ENCODE results near the gene RSPH4A.

DNA sequence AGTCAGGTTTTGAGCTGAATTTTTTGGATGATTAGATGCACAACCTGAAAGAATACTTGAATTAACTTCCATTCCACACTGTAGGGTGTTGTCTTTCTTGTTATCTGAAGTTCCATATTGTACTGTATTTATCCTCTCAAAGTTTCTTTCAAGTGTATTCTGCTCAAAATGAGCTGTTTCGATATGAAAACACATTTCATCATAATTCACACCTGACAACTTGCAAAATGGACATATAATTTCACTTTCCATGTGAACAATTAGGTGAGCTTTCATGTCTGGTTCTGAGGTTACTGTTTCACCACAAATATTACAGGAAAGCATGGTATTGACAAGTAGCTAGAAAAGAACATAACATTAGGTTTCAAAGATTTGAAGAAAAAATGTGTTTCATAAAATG, 50.6 kb downstream of the RSPH4A start:
- TF ChIP-seq EP300 (IDR thresholded peaks at IDR 0.05) = no peak
- TF ChIP-seq, protein P1, sequence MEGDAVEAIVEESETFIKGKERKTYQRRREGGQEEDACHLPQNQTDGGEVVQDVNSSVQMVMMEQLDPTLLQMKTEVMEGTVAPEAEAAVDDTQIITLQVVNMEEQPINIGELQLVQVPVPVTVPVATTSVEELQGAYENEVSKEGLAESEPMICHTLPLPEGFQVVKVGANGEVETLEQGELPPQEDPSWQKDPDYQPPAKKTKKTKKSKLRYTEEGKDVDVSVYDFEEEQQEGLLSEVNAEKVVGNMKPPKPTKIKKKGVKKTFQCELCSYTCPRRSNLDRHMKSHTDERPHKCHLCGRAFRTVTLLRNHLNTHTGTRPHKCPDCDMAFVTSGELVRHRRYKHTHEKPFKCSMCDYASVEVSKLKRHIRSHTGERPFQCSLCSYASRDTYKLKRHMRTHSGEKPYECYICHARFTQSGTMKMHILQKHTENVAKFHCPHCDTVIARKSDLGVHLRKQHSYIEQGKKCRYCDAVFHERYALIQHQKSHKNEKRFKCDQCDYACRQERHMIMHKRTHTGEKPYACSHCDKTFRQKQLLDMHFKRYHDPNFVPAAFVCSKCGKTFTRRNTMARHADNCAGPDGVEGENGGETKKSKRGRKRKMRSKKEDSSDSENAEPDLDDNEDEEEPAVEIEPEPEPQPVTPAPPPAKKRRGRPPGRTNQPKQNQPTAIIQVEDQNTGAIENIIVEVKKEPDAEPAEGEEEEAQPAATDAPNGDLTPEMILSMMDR (IDR thresholded peaks at IDR 0.05) = no peak
- no peak for TF ChIP-seq POLR2A (IDR thresholded peaks at IDR 0.05)
